ENCODE measurements around the gene CDH26.

DNA sequence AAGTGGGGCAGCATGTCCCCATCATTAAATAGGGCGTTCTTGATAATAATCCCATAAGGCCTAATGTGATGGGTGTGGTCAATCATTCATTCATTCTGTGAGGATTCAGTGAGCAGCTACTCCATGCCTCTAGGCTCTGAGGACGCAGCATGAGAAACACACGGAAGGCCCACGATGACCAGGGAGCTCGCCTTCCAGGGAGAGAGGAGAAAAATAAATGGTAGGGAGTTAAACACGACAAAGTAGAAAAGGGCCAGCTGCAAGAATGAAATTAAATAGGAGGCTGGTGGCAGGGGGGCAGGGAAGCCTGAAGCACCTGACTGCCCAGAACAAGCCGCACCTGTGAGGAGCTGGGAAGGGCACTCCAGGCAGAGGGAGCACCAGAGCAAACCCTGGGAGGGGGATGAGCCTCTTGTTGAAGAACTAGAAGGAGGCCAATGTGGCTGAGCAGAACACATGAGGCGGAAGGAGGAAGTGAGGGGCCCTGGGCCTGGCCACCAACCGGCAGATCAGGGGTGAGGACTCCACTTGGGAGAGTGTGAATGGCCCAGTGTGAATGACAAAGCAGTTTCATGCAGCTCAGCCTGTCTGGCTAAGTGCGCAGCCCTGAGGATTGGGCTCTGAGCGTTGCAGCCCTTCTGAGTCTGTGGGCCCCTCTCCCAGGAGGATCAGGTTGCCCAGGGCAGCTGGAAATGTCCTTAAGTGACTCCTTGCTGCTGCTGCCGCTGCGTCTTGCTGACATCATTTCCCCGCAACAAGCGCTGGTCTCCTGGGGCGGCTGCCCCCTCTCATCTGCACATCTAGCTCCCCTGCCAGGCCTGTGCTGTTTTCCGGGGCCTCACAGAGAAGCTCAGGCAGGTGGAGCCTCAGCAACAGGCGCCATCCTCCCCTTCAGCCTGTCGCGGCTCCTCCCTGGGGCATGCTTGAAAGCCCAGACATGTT is 99.9 kb downstream of the CDH26 start:
- TF ChIP-seq, protein P1, sequence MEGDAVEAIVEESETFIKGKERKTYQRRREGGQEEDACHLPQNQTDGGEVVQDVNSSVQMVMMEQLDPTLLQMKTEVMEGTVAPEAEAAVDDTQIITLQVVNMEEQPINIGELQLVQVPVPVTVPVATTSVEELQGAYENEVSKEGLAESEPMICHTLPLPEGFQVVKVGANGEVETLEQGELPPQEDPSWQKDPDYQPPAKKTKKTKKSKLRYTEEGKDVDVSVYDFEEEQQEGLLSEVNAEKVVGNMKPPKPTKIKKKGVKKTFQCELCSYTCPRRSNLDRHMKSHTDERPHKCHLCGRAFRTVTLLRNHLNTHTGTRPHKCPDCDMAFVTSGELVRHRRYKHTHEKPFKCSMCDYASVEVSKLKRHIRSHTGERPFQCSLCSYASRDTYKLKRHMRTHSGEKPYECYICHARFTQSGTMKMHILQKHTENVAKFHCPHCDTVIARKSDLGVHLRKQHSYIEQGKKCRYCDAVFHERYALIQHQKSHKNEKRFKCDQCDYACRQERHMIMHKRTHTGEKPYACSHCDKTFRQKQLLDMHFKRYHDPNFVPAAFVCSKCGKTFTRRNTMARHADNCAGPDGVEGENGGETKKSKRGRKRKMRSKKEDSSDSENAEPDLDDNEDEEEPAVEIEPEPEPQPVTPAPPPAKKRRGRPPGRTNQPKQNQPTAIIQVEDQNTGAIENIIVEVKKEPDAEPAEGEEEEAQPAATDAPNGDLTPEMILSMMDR (IDR thresholded peaks at IDR 0.05; ENCODE audit: low read depth, low read length) = no peak
- TF ChIP-seq EZH2phosphoT487 (IDR thresholded peaks at IDR 0.05; ENCODE audit: low read depth) = no peak
